ENCODE results near the gene CDKL2. TPM values are rescaled to one million over a fixed set of nuclear protein-coding genes. Genes with fewer than 3 reads are reported as not detected.
A peak's percentile ranks its signal among the peaks of the same experiment; 100 is the strongest.

The CDKL2 gene
- total RNA-seq, 1 donor from 2014 or later, result 3.6 TPM

GRCh38 chr4:75561789-75562188 lies 68.5 kb downstream of the CDKL2 start:
- TF ChIP-seq, protein P1, sequence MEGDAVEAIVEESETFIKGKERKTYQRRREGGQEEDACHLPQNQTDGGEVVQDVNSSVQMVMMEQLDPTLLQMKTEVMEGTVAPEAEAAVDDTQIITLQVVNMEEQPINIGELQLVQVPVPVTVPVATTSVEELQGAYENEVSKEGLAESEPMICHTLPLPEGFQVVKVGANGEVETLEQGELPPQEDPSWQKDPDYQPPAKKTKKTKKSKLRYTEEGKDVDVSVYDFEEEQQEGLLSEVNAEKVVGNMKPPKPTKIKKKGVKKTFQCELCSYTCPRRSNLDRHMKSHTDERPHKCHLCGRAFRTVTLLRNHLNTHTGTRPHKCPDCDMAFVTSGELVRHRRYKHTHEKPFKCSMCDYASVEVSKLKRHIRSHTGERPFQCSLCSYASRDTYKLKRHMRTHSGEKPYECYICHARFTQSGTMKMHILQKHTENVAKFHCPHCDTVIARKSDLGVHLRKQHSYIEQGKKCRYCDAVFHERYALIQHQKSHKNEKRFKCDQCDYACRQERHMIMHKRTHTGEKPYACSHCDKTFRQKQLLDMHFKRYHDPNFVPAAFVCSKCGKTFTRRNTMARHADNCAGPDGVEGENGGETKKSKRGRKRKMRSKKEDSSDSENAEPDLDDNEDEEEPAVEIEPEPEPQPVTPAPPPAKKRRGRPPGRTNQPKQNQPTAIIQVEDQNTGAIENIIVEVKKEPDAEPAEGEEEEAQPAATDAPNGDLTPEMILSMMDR (conservative IDR thresholded peaks at IDR 0.05; ENCODE audit: low read depth, low read length), result no peak
- no peak for DNase-seq (ENCODE audit: low read depth)

GRCh38 chr4:75557696-75558095 lies 72.6 kb downstream of the CDKL2 start:
- TF ChIP-seq, protein P1 (conservative IDR thresholded peaks at IDR 0.05; ENCODE audit: low read depth, low read length), result no peak
- H3K4me3 ChIP-seq (ENCODE audit: low read depth, low read length), result no peak overlapping the region
- no peak for DNase-seq (ENCODE audit: low read depth)

More at GRCh38 chr4:75561789-75562188, 68.5 kb downstream of the CDKL2 start:
- H3K4me3 ChIP-seq (ENCODE audit: low read depth, low read length), result no peak overlapping the region

DNA sequence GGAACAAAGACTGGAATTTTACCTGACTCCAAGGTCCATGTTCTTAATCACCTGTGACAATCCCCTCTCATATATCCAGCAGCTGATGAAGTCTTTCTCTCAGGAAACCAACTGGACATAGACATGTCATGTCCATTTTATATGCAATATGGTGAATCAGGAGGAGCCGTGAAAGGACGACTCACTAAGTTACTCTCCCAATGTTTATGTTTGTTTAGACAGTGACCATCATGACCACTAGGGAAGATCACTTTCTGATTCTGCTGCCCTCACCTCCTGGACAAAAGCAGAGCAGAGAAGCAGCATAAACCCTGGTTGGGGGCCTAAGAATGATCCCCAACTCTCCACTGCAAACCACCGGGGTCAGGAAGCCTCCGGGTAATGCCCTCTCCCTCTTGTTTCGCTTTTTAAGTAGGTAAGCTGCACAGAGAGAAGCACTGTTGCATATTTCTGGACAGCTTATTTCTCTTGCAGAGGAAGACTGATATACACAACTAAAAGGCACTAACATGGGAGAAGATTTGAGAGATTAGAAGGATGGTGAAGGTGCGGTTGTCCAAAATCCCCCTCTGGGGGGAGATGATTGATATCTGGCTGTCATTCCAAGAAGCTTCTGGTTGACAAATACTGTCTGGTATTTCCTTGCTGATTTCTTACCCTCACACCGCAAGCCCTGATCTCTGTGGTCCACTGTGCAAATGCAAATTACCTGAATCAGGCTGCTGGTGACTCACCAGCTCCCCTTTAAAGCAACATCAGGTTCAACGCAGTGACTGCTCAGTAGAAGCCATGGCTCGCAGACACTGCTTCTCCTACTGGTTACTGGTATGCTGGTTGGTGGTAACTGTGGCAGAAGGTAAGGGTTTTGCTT lies 74.8 kb downstream of the CDKL2 start, which contains the start of gene ODAPH:
Gene ODAPH, plus strand, starts transcription at position 773 of the 871 bp plus-strand sequence. Its CDS starts 17 bp downstream, at position 790.
- peak; percentile 70 for DNase-seq (ENCODE audit: low read depth)
- peak within 1 kb of the TSS; percentile 46 for H3K4me3 ChIP-seq (ENCODE audit: low read depth, low read length)
- TF ChIP-seq, protein P1 (conservative IDR thresholded peaks at IDR 0.05; ENCODE audit: low read depth, low read length), result peak; percentile 34

GRCh38 chr4:75552452-75552851 lies 77.9 kb downstream of the CDKL2 start:
- no peak for DNase-seq (ENCODE audit: low read depth)
- H3K4me3 ChIP-seq (ENCODE audit: low read depth, low read length), result no peak overlapping the region
- TF ChIP-seq, protein P1 (conservative IDR thresholded peaks at IDR 0.05; ENCODE audit: low read depth, low read length), result no peak

GRCh38 chr4:75549019-75549418 lies 81.3 kb downstream of the CDKL2 start:
- DNase-seq (ENCODE audit: low read depth), result no peak
- H3K4me3 ChIP-seq (ENCODE audit: low read depth, low read length), result no peak overlapping the region
- TF ChIP-seq, protein P1 (conservative IDR thresholded peaks at IDR 0.05; ENCODE audit: low read depth, low read length), result no peak

- no peak overlapping the region for H3K4me3 ChIP-seq (ENCODE audit: low read depth, low read length)
- TF ChIP-seq, protein P1 (conservative IDR thresholded peaks at IDR 0.05; ENCODE audit: low read depth, low read length), result no peak
- DNase-seq (ENCODE audit: low read depth), result peak; percentile 12
Measured at GRCh38 chr4:75547647-75548387, 82.5 kb downstream of the CDKL2 start.

Data from epithelial cell of proximal tubule (primary cell).